Thymus (tissue), 11 donors: ENCODE results near the gene WNT7A. TPM values are rescaled to one million over a fixed set of nuclear protein-coding genes. Genes with fewer than 3 reads are reported as not detected.

Experiments
- DNase-seq, 9 donors: peaks; one replicate each; pipeline ENCODE4 v3.0.0-alpha.2; 2013; ENCODE audit warnings: low spot score in 9 of 9, low read depth in 6 of 9, missing footprints in 1 of 9
- H3K27ac ChIP-seq, 2 donors: one replicate each; pipeline ENCODE4 v1.5.1; 2013; ENCODE audit warnings: control low read depth in 1 of 2, low read depth in 1 of 2, low read length in 1 of 2, mild to moderate bottlenecking in 1 of 2, moderate library complexity in 1 of 2
- H3K27me3 ChIP-seq, 2 donors: one replicate each; pipeline ENCODE4 v1.5.1; 2013; ENCODE audit warnings: low read length in 1 of 2; ENCODE audit not compliant: control insufficient read depth in 2 of 2, insufficient read depth in 1 of 2
- H3K36me3 ChIP-seq, 2 donors: one replicate each; pipeline ENCODE4 v1.5.1; 2013; ENCODE audit warnings: low read length in 1 of 2, mild to moderate bottlenecking in 1 of 2, moderate library complexity in 1 of 2; ENCODE audit not compliant: control insufficient read depth in 2 of 2, insufficient read depth in 2 of 2
- H3K4me1 ChIP-seq, 2 donors: one replicate each; pipeline ENCODE4 v1.5.1; 2013; ENCODE audit warnings: low read length in 2 of 2; ENCODE audit not compliant: control insufficient read depth in 2 of 2, insufficient read depth in 2 of 2
- H3K4me3 ChIP-seq, 2 donors: one replicate each; pipeline ENCODE4 v1.5.1; 2013; ENCODE audit warnings: low read length in 2 of 2, control low read depth in 1 of 2, mild to moderate bottlenecking in 1 of 2
- H3K9me3 ChIP-seq, 2 donors: one replicate each; pipeline ENCODE4 v1.5.1; 2013; ENCODE audit warnings: low read length in 1 of 2, mild to moderate bottlenecking in 1 of 2; ENCODE audit not compliant: control insufficient read depth in 2 of 2, insufficient read depth in 1 of 2
- whole genome bisulfite sequencing: extraction: QIAGEN DNeasy Blood & Tissue Kit; methylation state at CpG from one replicate; pipeline ENCODE4 v1.1.7; 2013; 5-methylcytosine and 5-hydroxymethylcytosine counted together
- polyA plus RNA-seq: library from polyadenylated mRNA; stranded (reverse); fragments of 200-250 nt; gene quantifications from one replicate; pipeline ENCODE4 v1.2.3, GENCODE V29; 2013
- total RNA-seq: library from RNA; stranded (reverse); fragments of 120-200 nt; gene quantifications from one replicate; pipeline ENCODE4 v1.2.4, GENCODE V29; 2013
- donor health status: healthy.

WNT7A gene
- total and polyA plus RNA-seq, 2 donors: under 0.01 to 0.14 TPM

DNA sequence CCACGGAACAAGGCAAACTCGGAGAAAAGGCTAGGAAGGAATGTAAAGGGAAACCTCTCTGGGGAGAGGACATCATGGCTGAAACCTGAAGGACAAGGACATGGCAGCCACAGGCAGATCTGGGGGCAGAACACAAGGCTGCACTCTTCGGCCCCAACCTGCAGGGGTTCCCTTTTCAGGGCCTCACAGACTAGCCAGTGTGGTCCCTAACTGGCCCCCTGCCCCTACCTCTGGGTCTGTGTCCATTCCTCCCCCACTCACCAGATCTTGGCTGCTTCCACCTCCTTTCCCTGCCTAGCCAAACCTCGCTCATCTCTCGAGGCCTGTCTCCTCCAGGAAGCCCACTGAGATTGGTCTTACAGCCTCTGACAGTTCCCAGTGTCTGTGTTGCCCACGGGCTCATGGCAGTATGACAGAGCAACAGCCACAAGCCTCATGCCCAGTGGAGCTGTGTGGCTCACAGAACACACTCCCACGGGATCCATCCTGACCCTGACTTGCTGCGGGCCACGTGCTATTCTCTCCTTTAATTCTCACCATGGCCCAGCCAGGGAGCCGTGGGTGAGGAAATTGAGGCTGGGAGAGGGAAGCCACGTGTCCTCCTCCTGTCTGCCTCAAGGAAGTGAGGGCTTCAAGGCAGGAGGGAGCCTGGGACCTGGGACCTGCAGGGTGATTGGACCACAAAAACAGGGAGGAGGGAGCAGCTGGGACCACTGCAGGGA is 26.5 kb downstream of the WNT7A start:
- no peak for DNase-seq
- Histone ChIP-seq H3K36me3 (no peaks in the 10 kb centered on the region), H3K4me3 (no peak overlapping the region), H3K27ac (no peak overlapping the region), H3K9me3 (no peaks in the 10 kb centered on the region), H3K27me3 (peaks cover 0 to 9% of the 10 kb centered on the region in 2 donors), H3K4me1 (peaks cover 0 to 6% of the 10 kb centered on the region in 2 donors)
- WGBS: 83% methylated on average over 11 of the region's 11 CpGs

DNA sequence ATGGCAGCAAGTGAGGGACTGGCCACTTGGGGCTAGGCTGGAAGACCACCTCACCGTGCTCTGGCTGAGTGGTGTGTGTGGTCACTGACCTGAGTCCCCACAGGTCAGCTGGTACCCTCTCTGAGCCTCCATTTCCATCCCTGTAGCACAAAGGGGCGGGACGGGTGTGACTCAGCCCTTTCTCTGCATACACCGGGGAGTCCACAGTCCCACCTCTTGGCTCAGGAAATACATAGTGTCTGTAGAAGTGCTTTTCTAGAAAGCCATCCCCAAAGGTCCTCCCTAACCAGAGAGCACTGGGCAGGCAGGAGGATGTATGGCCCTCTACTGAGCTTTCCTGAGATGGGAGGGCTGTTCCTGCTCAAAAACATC is 27.2 kb downstream of the WNT7A start:
- peaks cover 0 to 6% of the 10 kb centered on the region in 2 donors for H3K4me1 ChIP-seq
- 58% methylated on average over 4 of the region's 4 CpGs for WGBS
- H3K4me3 ChIP-seq: no peak overlapping the region
- H3K9me3 ChIP-seq: no peaks in the 10 kb centered on the region
- peaks cover 0 to 5% of the 10 kb centered on the region in 2 donors for H3K27me3 ChIP-seq
- H3K27ac ChIP-seq: no peak overlapping the region
- H3K36me3 ChIP-seq: no peaks in the 10 kb centered on the region
- DNase-seq: no peak

DNA sequence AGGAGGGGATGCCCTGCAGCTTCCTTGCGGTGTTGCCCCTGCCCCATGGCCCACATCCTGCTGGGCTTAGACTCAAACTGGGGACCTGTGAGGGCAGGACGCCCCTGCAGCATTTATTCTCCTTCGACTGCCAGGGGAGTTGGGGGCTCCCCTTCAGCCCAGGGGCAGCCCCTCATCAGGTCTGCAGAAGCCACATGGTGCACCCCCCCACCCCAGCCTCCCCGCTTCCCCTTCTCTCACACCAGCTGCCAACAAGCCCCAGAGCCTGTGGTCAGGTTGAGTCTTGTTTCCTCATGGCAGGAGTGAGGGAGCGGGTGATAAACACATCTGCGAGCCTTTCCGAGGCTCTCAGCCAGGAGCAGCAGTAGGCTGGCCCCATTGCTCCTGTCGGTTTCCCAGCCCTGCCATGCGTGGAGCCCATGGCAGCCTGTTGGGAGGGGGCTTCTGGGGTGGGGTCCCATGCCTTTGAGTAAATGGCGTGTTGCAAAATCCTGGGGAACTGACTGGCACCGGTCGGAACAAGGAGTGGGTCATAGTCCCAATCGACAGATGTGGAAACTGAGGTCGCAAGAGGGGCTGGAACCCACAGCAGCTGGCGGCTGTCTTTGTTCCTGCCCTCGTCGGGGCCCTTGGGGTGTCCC is 27.8 kb downstream of the WNT7A start:
- Histone ChIP-seq H3K4me1 (peaks cover 0 to 6% of the 10 kb centered on the region in 2 donors), H3K9me3 (no peaks in the 10 kb centered on the region), H3K36me3 (no peaks in the 10 kb centered on the region), H3K4me3 (no peak overlapping the region), H3K27ac (no peak overlapping the region), H3K27me3 (peaks cover 0 to 2% of the 10 kb centered on the region in 2 donors)
- WGBS: 50% methylated on average over 17 of the region's 17 CpGs
- DNase-seq: peak in 1 of 9 donors; percentile 7

DNA sequence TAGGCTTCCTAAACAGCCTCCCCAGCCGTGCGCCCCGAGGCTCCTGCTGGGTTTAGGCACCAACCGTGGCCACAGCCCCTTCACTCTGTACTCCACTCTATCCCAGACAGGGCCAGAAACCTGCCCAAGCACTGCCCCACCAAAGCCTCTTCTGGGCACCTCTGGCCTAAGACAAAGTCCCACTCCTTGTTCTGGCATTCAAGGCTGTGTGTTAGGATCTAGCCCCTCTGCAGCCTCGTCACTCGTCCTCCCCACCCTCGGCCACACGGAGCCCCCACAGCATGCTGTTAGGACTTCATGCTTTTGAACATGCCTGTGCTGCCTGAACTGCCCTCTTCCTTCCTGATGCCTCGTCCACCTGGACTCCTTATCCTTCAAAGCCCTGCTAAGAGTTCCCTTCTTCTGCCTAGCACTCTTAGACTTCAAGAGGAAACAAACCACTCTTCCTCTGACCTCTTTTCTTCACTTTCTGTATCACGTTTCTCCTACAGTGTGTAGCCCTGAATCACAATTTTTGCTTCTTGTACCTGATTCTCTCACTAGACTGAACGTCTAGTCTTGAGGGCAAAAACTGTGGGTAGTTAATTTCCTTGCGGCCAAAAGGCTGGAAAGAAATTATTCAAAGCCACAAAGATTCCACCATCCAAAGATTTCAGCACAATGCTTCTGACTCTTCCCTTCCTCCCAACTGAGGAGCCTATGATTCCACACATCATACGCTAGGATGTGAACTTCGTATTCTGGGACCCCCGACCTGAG is 28.6 kb downstream of the WNT7A start:
- Histone ChIP-seq H3K27me3 (peaks cover 0 to 2% of the 10 kb centered on the region in 2 donors), H3K4me3 (no peak overlapping the region), H3K36me3 (no peaks in the 10 kb centered on the region), H3K27ac (no peak overlapping the region), H3K9me3 (no peaks in the 10 kb centered on the region), H3K4me1 (peaks cover 0 to 6% of the 10 kb centered on the region in 2 donors)
- no peak for DNase-seq
- WGBS: 69% methylated on average over 15 of the region's 15 CpGs

DNA sequence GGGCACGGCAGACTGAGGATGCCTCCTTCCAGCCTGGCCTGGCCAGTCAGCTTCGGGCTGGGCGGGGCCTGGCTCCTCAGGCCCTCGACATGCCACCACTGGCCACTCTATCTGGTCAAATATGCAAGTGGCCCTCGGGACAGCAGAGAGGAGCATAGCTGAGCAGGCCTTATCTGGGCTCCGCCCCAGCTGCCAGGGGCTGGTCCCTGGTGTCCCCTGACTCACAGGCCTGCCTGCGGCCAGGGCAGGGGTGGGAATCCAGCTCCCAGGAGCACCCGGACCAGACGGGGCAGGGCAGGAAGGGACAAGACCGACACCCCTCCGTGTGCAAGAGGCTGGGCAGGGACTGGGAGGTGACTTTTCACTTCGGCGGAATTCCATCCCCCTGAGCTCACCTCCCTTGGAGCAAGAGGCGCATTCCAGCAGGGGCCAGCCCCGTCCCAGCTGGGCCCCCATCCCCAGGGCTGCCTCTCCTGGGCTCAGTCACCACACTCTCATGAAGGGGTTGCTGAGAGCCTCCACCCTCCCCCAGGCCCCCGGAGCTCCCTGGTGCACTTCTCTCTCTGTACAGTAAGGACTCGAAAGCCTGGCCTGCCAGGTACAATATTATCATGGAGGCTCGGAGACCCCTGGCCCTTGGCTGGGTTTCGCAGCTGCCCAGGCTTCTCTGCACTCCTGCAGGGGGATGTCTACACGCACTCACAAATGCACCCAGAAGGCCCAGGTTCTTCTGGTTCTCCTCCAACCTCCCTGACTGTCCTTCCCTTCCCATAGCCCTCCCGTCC is 29.5 kb downstream of the WNT7A start:
- DNase-seq: no peak
- peaks cover 0 to 6% of the 10 kb centered on the region in 2 donors for H3K4me1 ChIP-seq
- H3K27ac ChIP-seq: no peak overlapping the region
- 94% methylated on average over 21 of the region's 21 CpGs for WGBS
- no peaks in the 10 kb centered on the region for H3K27me3 ChIP-seq
- H3K4me3 ChIP-seq: no peak overlapping the region
- H3K9me3 ChIP-seq: no peaks in the 10 kb centered on the region
- no peaks in the 10 kb centered on the region for H3K36me3 ChIP-seq

DNA sequence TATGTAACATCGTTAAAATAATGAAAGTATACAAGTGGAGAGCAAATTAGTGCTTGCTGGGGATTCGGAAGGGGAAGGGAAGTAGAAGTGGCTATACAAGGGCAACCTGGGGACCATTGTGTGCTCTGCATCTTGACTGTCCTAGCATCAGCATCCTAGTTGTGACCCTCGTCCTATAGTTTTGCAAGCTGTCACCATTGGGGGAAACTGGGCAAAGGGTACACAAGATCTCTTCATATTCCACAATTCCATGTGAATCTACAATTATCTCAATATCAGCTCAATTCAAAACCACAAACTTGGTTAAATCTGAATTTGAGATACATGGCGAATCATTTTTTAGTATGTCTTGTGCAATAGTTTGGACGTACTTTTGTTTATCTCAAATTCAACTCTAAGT is 30.9 kb downstream of the WNT7A start:
- Histone ChIP-seq H3K4me1 (peaks cover 0 to 6% of the 10 kb centered on the region in 2 donors), H3K36me3 (no peaks in the 10 kb centered on the region), H3K9me3 (no peaks in the 10 kb centered on the region), H3K27me3 (no peaks in the 10 kb centered on the region), H3K27ac (no peak overlapping the region), H3K4me3 (no peak overlapping the region)
- WGBS: 90% methylated on average over 5 of the region's 5 CpGs
- no peak for DNase-seq

DNA sequence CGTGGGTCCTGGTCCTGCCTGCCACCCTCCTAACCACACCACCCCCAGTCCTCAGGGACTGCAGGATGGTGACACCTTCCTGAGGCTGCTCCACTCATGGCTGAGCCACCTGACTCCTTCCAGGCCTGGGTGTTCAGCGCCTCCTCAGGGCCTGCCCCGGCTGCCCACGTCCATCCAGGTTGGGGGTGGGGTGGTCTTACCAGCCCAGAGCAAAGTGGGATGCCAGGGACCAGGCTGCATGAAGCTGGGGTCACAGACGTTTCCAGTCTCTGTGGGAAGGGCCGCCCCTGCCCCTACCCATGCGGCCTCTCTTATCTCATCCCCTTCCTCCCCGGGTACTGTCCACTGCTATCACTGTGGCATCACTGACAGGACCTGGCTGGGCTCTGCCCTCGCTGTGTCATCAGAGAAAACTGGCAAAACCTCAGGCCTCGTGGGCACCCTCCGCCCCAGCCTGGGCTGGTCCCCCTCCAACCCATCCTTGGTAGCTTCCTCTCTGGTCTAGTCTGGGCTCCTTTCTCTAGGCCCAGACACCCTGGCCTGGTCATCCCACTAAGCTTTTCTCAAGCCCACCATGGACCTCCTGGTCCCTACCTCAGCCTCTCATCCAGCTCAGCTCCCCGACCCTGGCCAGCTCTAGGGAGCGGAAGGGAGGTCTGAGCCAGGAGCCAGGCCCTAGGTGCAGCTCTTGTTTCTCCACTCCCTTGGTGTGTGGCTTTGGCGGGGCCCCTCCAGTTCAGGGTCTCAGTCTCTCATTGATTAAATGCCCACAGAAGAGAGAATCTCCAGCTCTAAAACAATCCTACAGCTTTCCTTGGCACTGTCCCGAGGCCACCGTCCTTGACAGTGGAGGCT is 32.9 kb downstream of the WNT7A start:
- WGBS: 92% methylated on average over 16 of the region's 16 CpGs
- Histone ChIP-seq H3K4me3 (no peak overlapping the region), H3K27me3 (no peaks in the 10 kb centered on the region), H3K9me3 (no peaks in the 10 kb centered on the region), H3K36me3 (no peaks in the 10 kb centered on the region), H3K27ac (no peak overlapping the region), H3K4me1 (no peaks in the 10 kb centered on the region)
- no peak for DNase-seq

DNA sequence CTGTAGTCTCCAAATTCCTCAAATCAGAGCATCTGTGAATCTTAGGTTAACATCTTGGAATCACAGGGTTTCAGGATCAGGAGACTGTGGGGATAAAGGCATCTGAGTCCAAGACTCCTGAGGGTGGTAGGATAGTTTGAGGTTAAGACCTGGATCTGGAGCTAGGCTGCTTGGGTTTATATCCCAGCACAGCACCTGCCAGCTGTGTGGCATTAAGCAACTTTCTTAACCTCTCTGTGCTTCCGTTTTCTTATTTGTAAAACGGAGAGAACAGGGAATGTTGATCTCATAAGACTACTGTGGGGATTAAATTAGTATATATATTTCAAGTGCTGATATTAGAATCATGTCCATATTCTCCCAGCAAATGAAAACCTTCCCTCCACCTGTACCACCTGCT is 33.6 kb downstream of the WNT7A start:
- no peaks in the 10 kb centered on the region for H3K27me3 ChIP-seq
- no peak for DNase-seq
- H3K27ac ChIP-seq: no peak overlapping the region
- no peak overlapping the region for H3K4me3 ChIP-seq
- H3K4me1 ChIP-seq: no peaks in the 10 kb centered on the region
- no peaks in the 10 kb centered on the region for H3K9me3 ChIP-seq
- 97% methylated on average over 2 of the region's 2 CpGs for WGBS
- no peaks in the 10 kb centered on the region for H3K36me3 ChIP-seq
